ENCODE data around the gene SLC35G3.
"Not testable (repeated sequence)": the region's sequence is repeated elsewhere in the genome, so short reads cannot be mapped to it uniquely, and the experiment has no call there.

Gene SLC35G3

GRCh38 chr17:35212668-35213067 lies 18.5 kb upstream of the SLC35G3 start:
- in situ Hi-C loops (cut with MboI; ENCODE audit: low sequenced_read_pairs) = no loop called here

GRCh38 chr17:35210741-35211140 lies 16.5 kb upstream of the SLC35G3 start:
- in situ Hi-C loops (cut with MboI; ENCODE audit: low sequenced_read_pairs) = no loop called here

GRCh38 chr17:35202582-35202981 lies 8.4 kb upstream of the SLC35G3 start:
- in situ Hi-C loops (cut with MboI; ENCODE audit: low sequenced_read_pairs) = not testable (repeated sequence)

GRCh38 chr17:35195062-35195461 lies 869 bp upstream of the SLC35G3 start:
- in situ Hi-C loops (cut with MboI; ENCODE audit: low sequenced_read_pairs) = not testable (repeated sequence)

DNA sequence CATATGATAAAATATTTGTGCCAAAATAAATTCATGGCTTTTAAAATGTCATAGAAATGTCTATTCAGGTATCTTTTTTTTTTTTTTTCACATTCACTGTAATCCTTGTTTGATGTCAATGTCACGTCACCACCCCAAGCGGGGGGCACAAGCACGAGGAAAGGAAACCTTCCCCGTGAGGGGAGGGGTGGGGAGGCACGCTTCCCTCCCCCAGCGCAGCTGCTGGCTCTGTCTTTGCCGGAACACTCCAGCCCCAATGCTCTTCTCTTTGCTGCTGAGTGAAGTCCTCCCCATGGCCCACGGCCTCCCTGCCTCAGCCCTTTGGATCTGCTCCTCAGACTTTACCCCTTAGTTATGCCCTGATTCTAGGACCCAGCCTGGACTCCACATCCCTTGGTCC lies 1.5 kb downstream of the SLC35G3 start:
- in situ Hi-C loops (cut with MboI; ENCODE audit: low sequenced_read_pairs) = no loop called here

GRCh38 chr17:35191001-35191695 lies 3.0 kb downstream of the SLC35G3 start:
- in situ Hi-C loops (cut with MboI; ENCODE audit: low sequenced_read_pairs) = no loop called here

DNA sequence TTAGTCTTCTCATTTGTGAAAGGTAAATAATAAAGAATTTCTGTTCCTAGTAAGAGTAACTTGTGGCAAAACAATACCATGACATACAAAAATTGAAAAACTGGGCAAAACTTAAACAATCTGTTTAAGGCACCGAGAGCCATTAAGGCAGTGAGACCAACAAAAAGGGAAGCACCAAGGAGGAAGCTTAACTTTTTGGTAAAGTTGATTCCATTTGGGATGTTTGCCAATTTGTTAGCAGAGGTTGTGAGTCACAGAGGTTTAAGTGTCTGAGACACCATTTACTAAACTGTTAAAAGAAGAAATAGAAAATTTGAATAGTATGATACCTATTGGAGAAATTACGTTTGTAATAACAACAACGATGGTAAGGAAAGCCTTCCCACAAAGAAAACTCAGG lies 4.9 kb downstream of the SLC35G3 start:
- in situ Hi-C loops (cut with MboI; ENCODE audit: low sequenced_read_pairs) = no loop called here

GRCh38 chr17:35188111-35188510 lies 6.1 kb downstream of the SLC35G3 start:
- in situ Hi-C loops (cut with MboI; ENCODE audit: low sequenced_read_pairs) = no loop called here

- in situ Hi-C loops (cut with MboI; ENCODE audit: low sequenced_read_pairs) = no loop called here
Observed at GRCh38 chr17:35187481-35187880, 6.7 kb downstream of the SLC35G3 start.

- in situ Hi-C loops (cut with MboI; ENCODE audit: low sequenced_read_pairs) = no loop called here
Observed at GRCh38 chr17:35185849-35186248, 8.3 kb downstream of the SLC35G3 start.

GRCh38 chr17:35184274-35184673 lies 9.9 kb downstream of the SLC35G3 start:
- in situ Hi-C loops (cut with MboI; ENCODE audit: low sequenced_read_pairs) = no loop called here

DNA sequence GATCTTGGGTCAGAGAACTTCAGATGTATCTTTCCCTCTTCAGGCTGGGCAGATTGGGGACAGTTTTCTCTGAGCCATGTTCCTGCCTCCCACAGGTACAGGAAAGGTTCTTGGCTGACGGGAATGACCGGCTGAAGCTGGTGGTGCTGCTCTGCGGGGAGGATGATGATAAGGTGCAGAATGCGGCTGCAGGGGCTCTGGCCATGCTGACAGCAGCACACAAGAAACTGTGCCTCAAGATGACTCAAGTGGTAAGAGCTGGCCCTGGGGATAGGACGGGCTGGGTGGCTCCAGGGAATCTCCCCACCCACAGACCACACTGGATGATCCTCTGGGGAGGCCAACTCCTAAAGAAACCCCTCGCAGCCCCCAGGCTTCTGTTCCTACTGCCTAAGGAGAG lies 10.9 kb downstream of the SLC35G3 start:
- in situ Hi-C loops (cut with MboI; ENCODE audit: low sequenced_read_pairs) = no loop called here

- in situ Hi-C loops (cut with MboI; ENCODE audit: low sequenced_read_pairs) = not testable (repeated sequence)
Observed at GRCh38 chr17:35179379-35179778, 14.8 kb downstream of the SLC35G3 start.

DNA sequence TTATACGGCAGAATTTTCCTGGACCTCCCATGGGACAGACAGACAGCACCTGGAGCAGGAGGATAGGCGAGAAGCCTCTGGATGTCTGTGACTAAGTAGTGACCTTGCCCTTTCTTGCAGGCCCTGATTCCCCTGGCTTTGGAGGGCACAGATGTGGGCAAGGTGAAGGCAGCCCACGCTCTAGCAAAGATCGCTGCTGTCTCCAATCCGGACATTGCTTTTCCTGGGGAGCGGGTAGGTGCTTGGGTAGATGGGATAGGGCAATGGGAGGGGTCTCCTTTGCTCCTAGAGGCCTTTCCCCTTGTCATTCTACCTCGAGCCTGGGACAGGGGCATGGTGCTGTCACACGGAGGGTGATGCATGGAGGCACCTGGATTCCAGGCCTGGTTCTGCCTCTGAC lies 17.3 kb downstream of the SLC35G3 start:
- in situ Hi-C loops (cut with MboI; ENCODE audit: low sequenced_read_pairs) = no loop called here

DNA sequence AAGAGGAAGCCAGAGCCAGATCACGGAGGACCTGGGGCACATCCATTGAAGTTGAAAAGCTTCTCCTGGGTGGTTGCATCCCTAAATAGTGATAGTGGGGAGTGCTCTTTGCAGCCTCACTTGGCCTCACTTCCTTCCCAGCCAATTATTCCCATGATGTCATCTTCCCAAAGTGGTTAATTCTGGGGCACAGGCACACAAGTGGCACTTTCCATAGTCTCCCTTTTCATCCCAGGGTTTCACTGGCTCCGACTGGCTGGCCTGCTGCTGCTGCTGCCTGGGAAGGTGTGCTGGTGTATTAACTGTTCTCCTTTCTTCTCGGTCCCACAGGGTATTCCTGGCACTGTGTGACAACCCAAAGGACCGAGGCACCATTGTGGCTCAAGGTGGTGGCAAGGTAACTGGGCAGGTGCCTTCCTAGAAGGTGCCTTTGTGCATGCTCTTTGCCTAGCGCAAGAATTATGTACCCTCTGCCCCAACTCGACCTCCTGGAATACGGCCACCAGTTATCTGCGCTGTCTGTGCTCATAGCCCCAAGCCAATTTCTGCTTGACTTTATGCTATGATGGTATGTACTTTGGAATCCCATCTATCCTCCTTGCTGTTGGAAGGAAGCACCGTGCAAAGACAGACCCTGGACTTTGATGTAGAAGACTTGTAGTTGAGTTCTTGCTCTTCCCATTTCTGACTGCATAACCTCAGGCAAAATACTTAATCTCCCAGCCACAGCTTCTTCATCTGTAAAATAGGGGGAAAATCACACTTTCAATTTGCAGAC lies 18.4 kb downstream of the SLC35G3 start:
- in situ Hi-C loops (cut with MboI; ENCODE audit: low sequenced_read_pairs) = no loop called here

- in situ Hi-C loops (cut with MboI; ENCODE audit: low sequenced_read_pairs) = loop anchor here (25.0 kb wide), 1 partner anchor 362 kb away; the partner anchor contains the start of gene SLFN12L
Observed at GRCh38 chr17:35174835-35175334, 19.3 kb downstream of the SLC35G3 start.

GRCh38 chr17:35172321-35172720 lies 21.9 kb downstream of the SLC35G3 start:
- in situ Hi-C loops (cut with MboI; ENCODE audit: low sequenced_read_pairs) = loop anchor here (25.0 kb wide), 1 partner anchor 365 kb away; the partner anchor contains the start of gene SLFN12L

GRCh38 chr17:35171834-35172233 lies 22.4 kb downstream of the SLC35G3 start:
- in situ Hi-C loops (cut with MboI; ENCODE audit: low sequenced_read_pairs) = loop anchor here (25.0 kb wide), 1 partner anchor 365 kb away; the partner anchor contains the start of gene SLFN12L

DNA sequence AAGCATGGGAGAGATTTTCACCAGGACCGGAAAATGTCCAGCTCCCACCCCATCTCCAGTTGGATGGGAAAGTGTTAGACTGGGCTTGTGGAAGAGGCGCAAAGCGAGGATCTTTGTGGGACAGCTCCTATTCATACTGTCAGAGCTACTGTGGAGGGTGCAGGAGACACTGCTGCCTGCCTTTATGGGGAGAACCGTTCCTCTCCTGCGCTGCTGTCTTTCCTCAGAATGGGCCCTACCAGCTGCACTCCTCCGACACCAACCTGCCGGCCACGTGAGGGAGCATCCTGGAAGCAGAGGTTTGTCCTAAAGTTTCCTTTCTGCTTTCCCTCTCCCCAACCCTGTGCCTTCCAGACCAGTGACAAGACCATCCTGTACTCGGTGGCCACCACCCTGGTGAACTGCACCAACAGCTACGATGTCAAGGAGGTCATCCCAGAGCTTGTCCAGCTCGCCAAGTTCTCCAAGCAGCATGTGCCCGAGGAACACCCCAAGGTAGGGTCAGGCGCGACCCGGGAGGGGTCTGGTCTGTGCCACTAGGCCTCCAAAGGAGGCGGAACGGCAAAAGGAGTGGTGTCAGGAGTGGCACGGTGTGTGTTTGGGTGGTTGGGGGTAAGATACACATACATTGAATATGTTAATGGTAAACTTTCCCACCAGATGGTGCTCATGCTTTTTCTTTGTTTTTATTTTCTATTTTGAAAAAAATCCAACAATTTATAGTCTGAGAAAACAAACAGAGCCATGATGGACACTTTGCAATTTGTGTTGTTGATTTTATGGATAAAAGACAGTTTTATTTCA lies 23.0 kb downstream of the SLC35G3 start:
- in situ Hi-C loops (cut with MboI; ENCODE audit: low sequenced_read_pairs) = loop anchor here (25.0 kb wide), 1 partner anchor 366 kb away; the partner anchor contains the start of gene SLFN12L

GRCh38 chr17:35169835-35170363 lies 24.3 kb downstream of the SLC35G3 start:
- in situ Hi-C loops (cut with MboI; ENCODE audit: low sequenced_read_pairs) = loop anchor here (25.0 kb wide), 1 partner anchor 367 kb away; the partner anchor contains the start of gene SLFN12L

DNA sequence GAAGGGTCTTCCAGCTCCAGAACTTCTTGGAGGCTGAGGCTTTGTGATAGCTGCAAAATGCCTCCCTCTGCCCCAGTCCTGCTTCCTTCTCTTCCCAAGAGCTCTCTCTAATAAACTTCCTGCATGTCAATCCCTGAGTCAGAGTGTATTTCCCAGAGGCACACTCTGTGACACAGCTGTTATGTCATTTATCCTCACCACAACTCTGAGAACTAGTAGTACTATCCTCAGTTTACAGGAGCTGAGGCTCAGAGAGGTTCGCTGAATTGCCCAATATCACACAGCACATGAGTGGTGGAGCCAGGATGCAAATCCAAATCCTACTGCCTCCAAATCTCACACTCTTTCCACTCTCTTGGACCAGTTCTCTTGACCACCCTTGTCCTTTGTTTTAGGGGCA lies 26.5 kb downstream of the SLC35G3 start:
- in situ Hi-C loops (cut with MboI; ENCODE audit: low sequenced_read_pairs) = loop anchor here (25.0 kb wide), 1 partner anchor 370 kb away; the partner anchor contains the start of gene SLFN12L
